ENCODE data around the gene TPMT. TPM values are rescaled to one million over a fixed set of nuclear protein-coding genes. Genes with fewer than 3 reads are reported as not detected.

TPMT gene
- total and polyA plus RNA-seq, 2 of the 13 experiments (the other 11 are each of a cell fraction or from before 2014, with no cell fraction given) = 11.1 to 22.8 TPM

DNA sequence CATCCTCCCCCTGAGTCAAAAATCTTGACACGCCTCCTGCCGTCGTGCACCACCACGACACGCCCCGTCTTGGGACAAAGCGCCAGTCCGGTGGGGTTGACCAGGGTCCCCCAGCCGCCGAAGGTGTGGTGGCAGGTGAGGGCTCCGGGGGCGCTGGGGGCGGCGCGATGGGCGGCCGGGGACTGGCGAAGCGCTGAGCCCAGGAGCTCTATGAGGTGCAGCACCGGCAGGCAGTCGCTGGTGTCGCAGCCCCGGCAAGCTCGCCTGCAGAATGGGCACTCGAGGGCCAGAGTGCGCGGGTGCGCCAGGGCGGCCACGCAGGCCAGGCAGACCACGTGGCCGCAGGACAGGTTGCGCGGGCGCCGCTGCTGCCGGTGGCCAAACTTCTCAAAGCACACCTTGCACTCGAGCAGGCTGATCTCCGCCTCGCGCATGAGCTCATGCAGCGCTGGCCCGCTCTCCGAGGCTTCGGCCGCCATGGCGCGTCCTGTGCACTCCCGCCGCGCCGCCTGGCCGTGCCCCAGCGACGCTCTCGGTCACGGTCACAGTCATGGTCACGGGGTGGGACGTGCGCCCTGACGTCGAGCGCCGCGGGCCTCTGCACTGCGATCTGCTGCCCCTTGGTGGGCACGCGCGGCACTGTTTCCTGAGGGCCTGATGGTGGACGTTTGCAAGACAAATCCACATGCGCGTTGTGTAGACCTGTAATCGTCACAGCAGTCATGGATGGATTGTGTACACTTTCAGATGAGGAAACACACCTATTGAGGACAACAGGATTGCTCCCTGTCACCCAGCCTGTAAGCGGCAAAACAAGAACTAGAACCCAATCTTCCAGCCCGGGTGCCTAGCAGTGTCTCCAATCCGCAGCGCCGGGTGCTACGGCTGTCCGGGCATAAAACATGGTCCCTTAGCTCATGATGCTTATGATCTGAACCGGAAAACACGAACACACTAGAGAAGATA lies 32.5 kb downstream of the TPMT start, which contains the start of gene NHLRC1 (continued):
- TF ChIP-seq, protein P1, sequence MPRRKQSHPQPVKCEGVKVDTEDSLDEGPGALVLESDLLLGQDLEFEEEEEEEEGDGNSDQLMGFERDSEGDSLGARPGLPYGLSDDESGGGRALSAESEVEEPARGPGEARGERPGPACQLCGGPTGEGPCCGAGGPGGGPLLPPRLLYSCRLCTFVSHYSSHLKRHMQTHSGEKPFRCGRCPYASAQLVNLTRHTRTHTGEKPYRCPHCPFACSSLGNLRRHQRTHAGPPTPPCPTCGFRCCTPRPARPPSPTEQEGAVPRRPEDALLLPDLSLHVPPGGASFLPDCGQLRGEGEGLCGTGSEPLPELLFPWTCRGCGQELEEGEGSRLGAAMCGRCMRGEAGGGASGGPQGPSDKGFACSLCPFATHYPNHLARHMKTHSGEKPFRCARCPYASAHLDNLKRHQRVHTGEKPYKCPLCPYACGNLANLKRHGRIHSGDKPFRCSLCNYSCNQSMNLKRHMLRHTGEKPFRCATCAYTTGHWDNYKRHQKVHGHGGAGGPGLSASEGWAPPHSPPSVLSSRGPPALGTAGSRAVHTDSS (CRISPR knock-in tag; conservative IDR thresholded peaks at IDR 0.05) = 0 out of 2 replicates have a peak, but pooled peaks have one; percentile 52
- TF ChIP-seq BCL6 (CRISPR knock-in tag; IDR thresholded peaks at IDR 0.05) (peak; percentile 98), NR2C2 (CRISPR knock-in tag; IDR thresholded peaks at IDR 0.05; ENCODE audit: borderline replicate concordance) (peak; percentile 88), ATF1 (CRISPR knock-in tag; IDR thresholded peaks at IDR 0.05) (peak; percentile 58; the same call in 1 of the 2 replicates), ZNF720 (CRISPR knock-in tag; IDR thresholded peaks at IDR 0.05) (no peak), AGO2 (optimal IDR thresholded peaks at IDR 0.05; ENCODE audit: low read depth, low read length) (no peak), ZBTB20 (CRISPR knock-in tag; IDR thresholded peaks at IDR 0.05; ENCODE audit: borderline replicate concordance, low read depth) (peak; percentile 81), ZNF337 (CRISPR knock-in tag; IDR thresholded peaks at IDR 0.05; ENCODE audit: borderline replicate concordance, low read depth) (no peak), IRF2 (CRISPR knock-in tag; IDR thresholded peaks at IDR 0.05) (peak; percentile 97), ZNF329 (CRISPR knock-in tag; IDR thresholded peaks at IDR 0.05; ENCODE audit: low read depth) (peak; percentile 93), CHD4 (IDR thresholded peaks at IDR 0.05; ENCODE audit: borderline replicate concordance, low read length) (no peak), ZNF749 (CRISPR knock-in tag; IDR thresholded peaks at IDR 0.05; ENCODE audit: borderline replicate concordance) (peak; percentile 94), ZNF138 (CRISPR knock-in tag; IDR thresholded peaks at IDR 0.05; ENCODE audit: low read depth) (0 out of 2 replicates have a peak, but pooled peaks have one; percentile 74), PHF21A (CRISPR knock-in tag; IDR thresholded peaks at IDR 0.05) (no peak), CENPT (CRISPR knock-in tag; IDR thresholded peaks at IDR 0.05; ENCODE audit: low read depth) (peak; percentile 89), EP300 (IDR thresholded peaks at IDR 0.05; ENCODE audit: low read depth in 2 of 2, low read length in 2 of 2) (peak; percentile 36 to 56; a peak in 2 of 4 replicates), EP300 (CRISPR knock-in tag; IDR thresholded peaks at IDR 0.05; ENCODE audit: borderline replicate concordance) (peak; percentile 73)
- TF ChIP-seq, protein P2, sequence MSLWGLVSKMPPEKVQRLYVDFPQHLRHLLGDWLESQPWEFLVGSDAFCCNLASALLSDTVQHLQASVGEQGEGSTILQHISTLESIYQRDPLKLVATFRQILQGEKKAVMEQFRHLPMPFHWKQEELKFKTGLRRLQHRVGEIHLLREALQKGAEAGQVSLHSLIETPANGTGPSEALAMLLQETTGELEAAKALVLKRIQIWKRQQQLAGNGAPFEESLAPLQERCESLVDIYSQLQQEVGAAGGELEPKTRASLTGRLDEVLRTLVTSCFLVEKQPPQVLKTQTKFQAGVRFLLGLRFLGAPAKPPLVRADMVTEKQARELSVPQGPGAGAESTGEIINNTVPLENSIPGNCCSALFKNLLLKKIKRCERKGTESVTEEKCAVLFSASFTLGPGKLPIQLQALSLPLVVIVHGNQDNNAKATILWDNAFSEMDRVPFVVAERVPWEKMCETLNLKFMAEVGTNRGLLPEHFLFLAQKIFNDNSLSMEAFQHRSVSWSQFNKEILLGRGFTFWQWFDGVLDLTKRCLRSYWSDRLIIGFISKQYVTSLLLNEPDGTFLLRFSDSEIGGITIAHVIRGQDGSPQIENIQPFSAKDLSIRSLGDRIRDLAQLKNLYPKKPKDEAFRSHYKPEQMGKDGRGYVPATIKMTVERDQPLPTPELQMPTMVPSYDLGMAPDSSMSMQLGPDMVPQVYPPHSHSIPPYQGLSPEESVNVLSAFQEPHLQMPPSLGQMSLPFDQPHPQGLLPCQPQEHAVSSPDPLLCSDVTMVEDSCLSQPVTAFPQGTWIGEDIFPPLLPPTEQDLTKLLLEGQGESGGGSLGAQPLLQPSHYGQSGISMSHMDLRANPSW (CRISPR knock-in tag; IDR thresholded peaks at IDR 0.05; ENCODE audit: borderline replicate concordance) = peak; percentile 68; the same call in 1 of the 2 replicates
- TF ChIP-seq, protein P3, sequence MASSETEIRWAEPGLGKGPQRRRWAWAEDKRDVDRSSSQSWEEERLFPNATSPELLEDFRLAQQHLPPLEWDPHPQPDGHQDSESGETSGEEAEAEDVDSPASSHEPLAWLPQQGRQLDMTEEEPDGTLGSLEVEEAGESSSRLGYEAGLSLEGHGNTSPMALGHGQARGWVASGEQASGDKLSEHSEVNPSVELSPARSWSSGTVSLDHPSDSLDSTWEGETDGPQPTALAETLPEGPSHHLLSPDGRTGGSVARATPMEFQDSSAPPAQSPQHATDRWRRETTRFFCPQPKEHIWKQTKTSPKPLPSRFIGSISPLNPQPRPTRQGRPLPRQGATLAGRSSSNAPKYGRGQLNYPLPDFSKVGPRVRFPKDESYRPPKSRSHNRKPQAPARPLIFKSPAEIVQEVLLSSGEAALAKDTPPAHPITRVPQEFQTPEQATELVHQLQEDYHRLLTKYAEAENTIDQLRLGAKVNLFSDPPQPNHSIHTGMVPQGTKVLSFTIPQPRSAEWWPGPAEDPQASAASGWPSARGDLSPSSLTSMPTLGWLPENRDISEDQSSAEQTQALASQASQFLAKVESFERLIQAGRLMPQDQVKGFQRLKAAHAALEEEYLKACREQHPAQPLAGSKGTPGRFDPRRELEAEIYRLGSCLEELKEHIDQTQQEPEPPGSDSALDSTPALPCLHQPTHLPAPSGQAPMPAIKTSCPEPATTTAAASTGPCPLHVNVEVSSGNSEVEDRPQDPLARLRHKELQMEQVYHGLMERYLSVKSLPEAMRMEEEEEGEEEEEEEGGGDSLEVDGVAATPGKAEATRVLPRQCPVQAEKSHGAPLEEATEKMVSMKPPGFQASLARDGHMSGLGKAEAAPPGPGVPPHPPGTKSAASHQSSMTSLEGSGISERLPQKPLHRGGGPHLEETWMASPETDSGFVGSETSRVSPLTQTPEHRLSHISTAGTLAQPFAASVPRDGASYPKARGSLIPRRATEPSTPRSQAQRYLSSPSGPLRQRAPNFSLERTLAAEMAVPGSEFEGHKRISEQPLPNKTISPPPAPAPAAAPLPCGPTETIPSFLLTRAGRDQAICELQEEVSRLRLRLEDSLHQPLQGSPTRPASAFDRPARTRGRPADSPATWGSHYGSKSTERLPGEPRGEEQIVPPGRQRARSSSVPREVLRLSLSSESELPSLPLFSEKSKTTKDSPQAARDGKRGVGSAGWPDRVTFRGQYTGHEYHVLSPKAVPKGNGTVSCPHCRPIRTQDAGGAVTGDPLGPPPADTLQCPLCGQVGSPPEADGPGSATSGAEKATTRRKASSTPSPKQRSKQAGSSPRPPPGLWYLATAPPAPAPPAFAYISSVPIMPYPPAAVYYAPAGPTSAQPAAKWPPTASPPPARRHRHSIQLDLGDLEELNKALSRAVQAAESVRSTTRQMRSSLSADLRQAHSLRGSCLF (CRISPR knock-in tag; IDR thresholded peaks at IDR 0.05; ENCODE audit: borderline replicate concordance) = no peak; the same call in 1 of the 2 replicates

Measured in HepG2 (cell line).